Vagina (tissue), 2 donors: ENCODE measurements around the gene CYP46A1. TPM values are rescaled to one million over a fixed set of nuclear protein-coding genes. Genes with fewer than 3 reads are reported as not detected.
A peak's percentile ranks its signal among the peaks of the same experiment; 100 is the strongest.

Experiments used
- DNase-seq, 2 donors: peaks; one replicate each; pipeline ENCODE4 v3.0.0-alpha.2; 2017; ENCODE audit errors: extremely low spot score in 2 of 2
- H3K27ac ChIP-seq: fragments of 200-600 bp; sonication (generic); one replicate; pipeline ENCODE4 v1.5.1; 2019
- H3K27me3 ChIP-seq: fragments of 200-600 bp; sonication (generic); one replicate; pipeline ENCODE4 v1.5.1; 2019
- H3K36me3 ChIP-seq, 2 donors: fragments of 200-600 bp; sonication (generic); one replicate each; pipeline ENCODE4 v1.5.1; 2017 to 2019
- H3K4me1 ChIP-seq: fragments of 200-600 bp; sonication (generic); one replicate; pipeline ENCODE4 v1.5.1; 2019
- H3K4me3 ChIP-seq, 2 donors: fragments of 200-600 bp; sonication (generic); 1 replicate in 1 of 2; 2 replicates in 1 of 2; pipeline ENCODE4 v1.5.1; 2016 to 2019
- H3K9me3 ChIP-seq: fragments of 200-600 bp; sonication (generic); one replicate; pipeline ENCODE4 v1.5.1; 2019
- POLR2A ChIP-seq, 2 donors: fragments of 450-650 bp; IDR thresholded peaks; one replicate each; pipeline ENCODE4 v1.6.1; 2017; ENCODE audit warnings: antibody characterized with exemption in 2 of 2, mild to moderate bottlenecking in 2 of 2, moderate library complexity in 2 of 2
- POLR2AphosphoS5 ChIP-seq, 2 donors: sonication (generic); formaldehyde crosslinking; IDR thresholded peaks; one replicate each; pipeline ENCODE4 v1.9.0; 2017; ENCODE audit warnings: antibody characterized with exemption in 2 of 2, mild to moderate bottlenecking in 2 of 2, low read depth in 1 of 2; ENCODE audit not compliant: insufficient read depth in 1 of 2
- intact Hi-C: fragments of 100-400 bp; cut with DNase I; formaldehyde crosslinking; loops from one replicate; pipeline ENCODE4 v1.15.1; 2023
- total RNA-seq: library from RNA; depleted of rRNA; stranded (reverse); fragments of >200 nt; gene quantifications from one replicate; pipeline ENCODE4 v1.2.3, GENCODE V29; 2016
- TF ChIP-seq, protein P1 (sequence below), 3 experiments: fragments of 450-650 bp in 2 of 3; fragments of 200-600 bp in 1 of 3; sonication (generic) in 1 of 3; IDR thresholded peaks; one replicate each; pipeline ENCODE4 v1.5.1; 2017 to 2019; ENCODE audit warnings: antibody characterized with exemption in 3 of 3, mild to moderate bottlenecking in 2 of 3, moderate library complexity in 2 of 3

CYP46A1 gene
- total RNA-seq, 1 donor from 2014 or later: 1.2 TPM

- Histone ChIP-seq H3K27me3 (no peaks in the 10 kb centered on the region), H3K27ac (no peak overlapping the region), H3K36me3 (no peaks in the 10 kb centered on the region), H3K4me1 (peaks cover 25% of the 10 kb centered on the region), H3K4me3 (no peak overlapping the region), H3K9me3 (no peaks in the 10 kb centered on the region)
- intact Hi-C loops: no loop called here
- DNase-seq: peak; percentile 74 to 94
- TF ChIP-seq POLR2A (IDR thresholded peaks at IDR 0.05) (no peak), POLR2AphosphoS5 (IDR thresholded peaks at IDR 0.05; ENCODE audit: insufficient read depth in 1 of 2, low read depth in 1 of 2) (no peak)
- TF ChIP-seq, protein P1, sequence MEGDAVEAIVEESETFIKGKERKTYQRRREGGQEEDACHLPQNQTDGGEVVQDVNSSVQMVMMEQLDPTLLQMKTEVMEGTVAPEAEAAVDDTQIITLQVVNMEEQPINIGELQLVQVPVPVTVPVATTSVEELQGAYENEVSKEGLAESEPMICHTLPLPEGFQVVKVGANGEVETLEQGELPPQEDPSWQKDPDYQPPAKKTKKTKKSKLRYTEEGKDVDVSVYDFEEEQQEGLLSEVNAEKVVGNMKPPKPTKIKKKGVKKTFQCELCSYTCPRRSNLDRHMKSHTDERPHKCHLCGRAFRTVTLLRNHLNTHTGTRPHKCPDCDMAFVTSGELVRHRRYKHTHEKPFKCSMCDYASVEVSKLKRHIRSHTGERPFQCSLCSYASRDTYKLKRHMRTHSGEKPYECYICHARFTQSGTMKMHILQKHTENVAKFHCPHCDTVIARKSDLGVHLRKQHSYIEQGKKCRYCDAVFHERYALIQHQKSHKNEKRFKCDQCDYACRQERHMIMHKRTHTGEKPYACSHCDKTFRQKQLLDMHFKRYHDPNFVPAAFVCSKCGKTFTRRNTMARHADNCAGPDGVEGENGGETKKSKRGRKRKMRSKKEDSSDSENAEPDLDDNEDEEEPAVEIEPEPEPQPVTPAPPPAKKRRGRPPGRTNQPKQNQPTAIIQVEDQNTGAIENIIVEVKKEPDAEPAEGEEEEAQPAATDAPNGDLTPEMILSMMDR (IDR thresholded peaks at IDR 0.05): no peak
Measured at GRCh38 chr14:99727096-99727870, 43.2 kb downstream of the CYP46A1 start.

DNA sequence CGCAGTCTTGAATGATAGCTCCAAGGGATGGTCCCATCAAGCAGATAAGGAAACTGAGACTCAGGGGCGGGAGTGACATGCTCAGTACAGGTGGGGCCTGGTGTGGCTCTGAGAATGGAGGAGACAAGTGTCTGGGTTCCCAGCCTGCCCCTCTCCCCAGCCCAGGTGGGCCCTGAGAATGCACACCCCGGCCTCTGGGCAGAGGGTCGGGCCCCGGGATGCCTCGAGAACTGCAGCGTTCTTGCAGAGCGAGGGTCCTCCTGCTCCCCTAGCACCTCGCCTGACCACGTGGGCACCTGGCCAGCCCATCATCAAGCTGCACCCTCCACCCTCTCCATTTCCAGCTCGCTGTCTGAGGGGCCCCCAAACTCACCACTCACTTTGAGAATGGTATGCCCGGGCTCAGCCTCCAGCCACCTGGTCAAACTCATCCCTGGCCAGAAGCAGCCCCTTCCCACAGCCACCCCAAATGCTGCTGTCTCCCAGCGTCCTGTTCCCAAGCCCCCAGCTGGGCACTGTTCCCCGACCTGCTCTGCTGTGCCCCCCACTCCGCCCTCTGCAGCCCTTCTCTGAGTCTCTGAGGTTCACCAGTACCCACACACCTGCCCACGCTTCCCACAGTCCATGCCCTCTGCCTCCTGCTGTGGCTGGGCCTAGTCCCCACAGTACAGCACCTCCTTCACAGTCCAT lies 44.3 kb downstream of the CYP46A1 start:
- Histone ChIP-seq H3K36me3 (no peaks in the 10 kb centered on the region), H3K27me3 (no peaks in the 10 kb centered on the region), H3K27ac (no peak overlapping the region), H3K4me3 (no peak overlapping the region), H3K9me3 (no peaks in the 10 kb centered on the region), H3K4me1 (peaks cover 26% of the 10 kb centered on the region)
- intact Hi-C loops: no loop called here
- DNase-seq: peak; percentile 62 to 95
- no peak for TF ChIP-seq POLR2A (IDR thresholded peaks at IDR 0.05)
- TF ChIP-seq, protein P1 (IDR thresholded peaks at IDR 0.05): no peak
- TF ChIP-seq POLR2AphosphoS5 (IDR thresholded peaks at IDR 0.05; ENCODE audit: insufficient read depth in 1 of 2, low read depth in 1 of 2): no peak

DNA sequence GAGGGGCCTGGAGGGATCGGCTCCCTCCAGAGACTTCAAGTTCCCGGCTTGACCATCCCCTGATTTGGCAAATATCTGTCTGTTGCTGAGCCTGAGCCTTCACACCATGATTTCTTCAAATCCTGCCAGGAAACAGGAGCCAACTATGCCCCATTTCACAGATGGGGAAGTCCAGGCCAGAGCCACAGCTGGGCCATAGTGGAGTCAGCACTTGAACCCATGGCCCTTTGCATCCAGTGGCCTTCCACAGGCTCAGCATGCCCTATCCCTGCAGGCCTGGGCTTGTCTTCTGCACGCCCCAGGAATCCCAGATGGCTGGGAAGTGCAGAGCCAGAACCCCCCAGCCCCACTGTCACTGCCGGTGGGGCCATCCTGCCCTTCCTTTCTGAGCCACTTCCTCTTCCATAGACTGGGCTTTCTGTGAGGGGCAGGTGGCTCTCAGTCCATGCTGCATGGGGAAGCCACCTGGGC lies 44.9 kb downstream of the CYP46A1 start:
- DNase-seq: peak; percentile 46 to 67
- no peak for TF ChIP-seq POLR2A (IDR thresholded peaks at IDR 0.05)
- no peak for TF ChIP-seq POLR2AphosphoS5 (IDR thresholded peaks at IDR 0.05; ENCODE audit: insufficient read depth in 1 of 2, low read depth in 1 of 2)
- TF ChIP-seq, protein P1 (IDR thresholded peaks at IDR 0.05): no peak

GRCh38 chr14:99729991-99730875 lies 46.1 kb downstream of the CYP46A1 start:
- peak in 1 of 2 donors; percentile 79 for DNase-seq
- H3K27me3 ChIP-seq: no peaks in the 10 kb centered on the region
- H3K27ac ChIP-seq: peak overlapping the region; percentile 85
- H3K4me3 ChIP-seq: peak overlapping the region; percentile 48 to 67
- no peaks in the 10 kb centered on the region for H3K9me3 ChIP-seq
- peaks cover 26% of the 10 kb centered on the region for H3K4me1 ChIP-seq
- no peaks in the 10 kb centered on the region for H3K36me3 ChIP-seq
- TF ChIP-seq, protein P1 (IDR thresholded peaks at IDR 0.05): peak; percentile 62 to 91 (median 80)
- no peak for TF ChIP-seq POLR2AphosphoS5 (IDR thresholded peaks at IDR 0.05; ENCODE audit: insufficient read depth in 1 of 2, low read depth in 1 of 2)
- intact Hi-C loops: loop anchor here (2.0 kb wide), 1 partner anchor 151 kb away; no protein-coding TSS in a partner anchor

More for the DNA sequence above, 44.9 kb downstream of the CYP46A1 start:
- no peaks in the 10 kb centered on the region for H3K27me3 ChIP-seq
- no peak overlapping the region for H3K27ac ChIP-seq
- no peak overlapping the region for H3K4me3 ChIP-seq
- intact Hi-C loops: no loop called here
- no peaks in the 10 kb centered on the region for H3K9me3 ChIP-seq
- H3K4me1 ChIP-seq: peaks cover 26% of the 10 kb centered on the region
- no peaks in the 10 kb centered on the region for H3K36me3 ChIP-seq
